ENCODE measurements around the gene U2AF1L4.

U2AF1L4 gene

GRCh38 chr19:35740423-35741202, 4.6 kb downstream of the U2AF1L4 start:
- DNase-seq (ENCODE audit: low spot score): peak; percentile 98

- no peak for DNase-seq (ENCODE audit: low spot score)
Observed at GRCh38 chr19:35740108-35740422, 5.2 kb downstream of the U2AF1L4 start.

DNA sequence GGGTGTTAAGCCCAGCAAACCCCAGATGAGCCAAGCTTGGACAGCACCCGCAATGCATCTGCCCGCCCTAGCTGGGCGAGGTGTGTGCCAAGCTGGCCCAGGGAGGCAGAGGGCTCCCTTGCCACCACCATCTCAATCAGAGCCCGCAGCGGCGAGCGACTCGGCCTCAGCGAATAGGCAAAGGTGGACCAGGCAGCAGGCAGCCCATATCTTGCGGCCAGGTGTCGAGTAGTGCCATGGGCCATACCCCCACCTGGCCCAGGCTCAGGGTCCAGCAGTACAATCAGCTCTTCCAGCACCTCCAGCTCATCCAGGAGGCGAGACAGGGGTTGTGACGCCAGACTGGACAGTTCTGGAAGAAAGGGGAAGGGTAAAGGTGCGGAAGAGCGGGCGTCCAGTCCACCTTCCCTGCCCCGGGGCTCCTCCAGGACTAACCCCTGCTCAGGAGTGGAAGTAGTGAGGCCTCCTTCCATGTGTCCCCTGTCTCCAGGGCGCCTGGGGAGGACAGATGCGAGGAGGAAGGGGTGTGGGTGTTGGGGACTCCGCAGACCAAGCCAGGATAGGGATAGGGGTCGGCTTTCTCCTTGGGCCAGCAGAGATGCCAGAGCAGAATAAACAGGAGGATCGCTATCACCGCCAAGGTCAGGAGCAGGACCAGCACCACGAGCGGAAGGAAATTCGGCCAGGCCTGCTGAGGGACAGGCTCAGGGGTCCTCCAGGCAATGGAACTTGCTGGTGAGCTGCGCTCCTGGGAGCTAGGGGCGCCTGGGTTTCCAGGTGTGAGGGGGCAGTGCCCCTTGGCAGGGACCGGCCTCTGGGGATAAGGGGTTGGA, 5.7 kb downstream of the U2AF1L4 start:
- DNase-seq (ENCODE audit: low spot score): no peak

GRCh38 chr19:35738887-35739229, 6.4 kb downstream of the U2AF1L4 start:
- no peak for DNase-seq (ENCODE audit: low spot score)

DNA sequence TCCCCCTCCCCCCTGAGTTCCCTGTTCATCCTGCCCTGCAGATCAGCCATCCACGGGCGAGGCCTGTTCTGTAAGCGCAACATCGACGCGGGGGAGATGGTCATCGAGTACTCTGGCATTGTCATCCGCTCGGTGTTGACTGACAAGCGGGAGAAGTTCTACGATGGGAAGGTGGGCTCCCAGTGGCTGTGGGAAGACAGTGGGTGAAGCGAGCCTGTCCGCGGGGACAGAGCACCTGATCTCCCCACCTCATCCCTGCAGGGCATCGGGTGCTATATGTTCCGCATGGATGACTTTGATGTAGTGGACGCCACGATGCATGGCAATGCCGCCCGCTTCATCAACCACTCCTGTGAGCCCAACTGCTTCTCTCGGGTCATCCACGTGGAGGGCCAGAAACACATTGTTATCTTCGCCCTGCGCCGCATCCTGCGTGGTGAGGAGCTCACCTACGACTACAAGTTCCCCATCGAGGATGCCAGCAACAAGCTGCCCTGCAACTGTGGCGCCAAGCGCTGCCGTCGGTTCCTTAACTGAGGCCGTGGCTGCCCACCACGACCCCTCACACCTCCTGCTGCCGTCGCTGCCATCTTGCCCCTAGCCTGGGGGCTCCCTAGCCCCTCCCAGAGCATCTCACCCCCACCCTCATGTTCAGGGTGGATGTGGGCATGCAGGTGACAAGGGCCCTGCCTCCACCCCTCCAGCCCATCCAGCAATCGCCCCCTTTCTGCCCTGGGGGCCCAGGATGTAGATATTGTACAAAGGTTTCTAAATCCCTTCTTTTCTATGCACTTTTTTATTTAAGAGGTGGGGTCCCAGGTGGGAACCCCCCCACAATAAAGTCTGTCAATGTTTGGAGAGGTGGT, 7.0 kb downstream of the U2AF1L4 start:
- DNase-seq (ENCODE audit: low spot score): no peak

DNA sequence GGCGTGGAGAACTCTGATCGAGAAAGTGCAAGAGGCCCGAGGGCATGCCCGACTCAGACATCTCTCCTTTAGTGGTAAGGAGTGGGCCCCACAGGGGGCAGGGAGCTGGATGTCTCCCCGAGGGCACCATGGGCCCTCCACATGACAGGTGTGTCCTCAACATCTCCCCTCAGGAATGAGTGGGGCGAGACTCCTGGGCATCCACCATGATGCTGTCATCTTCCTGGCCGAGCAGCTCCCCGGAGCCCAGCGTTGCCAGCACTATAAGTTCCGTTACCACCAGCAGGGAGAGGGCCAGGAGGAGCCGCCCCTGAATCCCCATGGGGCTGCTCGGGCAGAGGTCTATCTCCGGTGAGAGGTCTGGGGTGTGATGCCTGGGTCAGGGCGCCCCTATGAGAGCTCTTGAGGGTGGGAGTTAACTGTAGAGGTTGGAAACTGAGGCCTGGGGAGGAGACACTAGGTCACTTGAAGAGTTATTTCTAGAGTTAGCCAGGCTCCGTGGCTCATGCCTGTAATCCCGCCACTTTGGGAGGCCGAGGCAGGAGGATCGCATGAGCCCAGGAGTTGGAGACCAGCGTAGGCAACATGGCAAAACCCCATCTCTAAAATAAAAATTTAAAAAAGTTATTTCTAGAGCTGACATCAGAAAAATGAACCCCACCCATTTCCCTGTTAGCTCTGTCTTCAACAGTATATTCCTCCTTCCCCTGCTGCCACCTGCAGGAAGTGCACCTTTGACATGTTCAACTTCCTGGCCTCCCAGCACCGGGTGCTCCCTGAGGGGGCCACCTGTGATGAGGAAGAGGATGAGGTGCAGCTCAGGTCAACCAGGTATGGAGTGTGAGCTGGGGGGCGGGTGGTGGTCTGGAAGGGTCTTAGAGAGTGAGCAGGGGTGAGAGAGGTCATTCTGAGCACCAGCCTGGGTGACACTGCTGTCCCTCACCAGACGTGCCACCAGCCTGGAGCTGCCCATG, 8.0 kb downstream of the U2AF1L4 start:
- DNase-seq (ENCODE audit: low spot score): peak; percentile 47

- DNase-seq (ENCODE audit: low spot score): no peak
Observed at GRCh38 chr19:35734889-35735288, 10.3 kb downstream of the U2AF1L4 start.

- no peak for DNase-seq (ENCODE audit: low spot score)
Observed at GRCh38 chr19:35734273-35734672, 10.9 kb downstream of the U2AF1L4 start.

- DNase-seq (ENCODE audit: low spot score): no peak
Observed at GRCh38 chr19:35733180-35734125, 11.8 kb downstream of the U2AF1L4 start.

GRCh38 chr19:35732540-35733179, 12.6 kb downstream of the U2AF1L4 start:
- no peak for DNase-seq (ENCODE audit: low spot score)

GRCh38 chr19:35731779-35732405, 13.3 kb downstream of the U2AF1L4 start:
- DNase-seq (ENCODE audit: low spot score): no peak

- no peak for DNase-seq (ENCODE audit: low spot score)
Observed at GRCh38 chr19:35731353-35731752, 13.9 kb downstream of the U2AF1L4 start.

GRCh38 chr19:35730326-35730725, 14.9 kb downstream of the U2AF1L4 start:
- no peak for DNase-seq (ENCODE audit: low spot score)

- no peak for DNase-seq (ENCODE audit: low spot score)
Observed at GRCh38 chr19:35729763-35730162, 15.5 kb downstream of the U2AF1L4 start.

- DNase-seq (ENCODE audit: low spot score): no peak
Observed at GRCh38 chr19:35729021-35729420, 16.2 kb downstream of the U2AF1L4 start.

DNA sequence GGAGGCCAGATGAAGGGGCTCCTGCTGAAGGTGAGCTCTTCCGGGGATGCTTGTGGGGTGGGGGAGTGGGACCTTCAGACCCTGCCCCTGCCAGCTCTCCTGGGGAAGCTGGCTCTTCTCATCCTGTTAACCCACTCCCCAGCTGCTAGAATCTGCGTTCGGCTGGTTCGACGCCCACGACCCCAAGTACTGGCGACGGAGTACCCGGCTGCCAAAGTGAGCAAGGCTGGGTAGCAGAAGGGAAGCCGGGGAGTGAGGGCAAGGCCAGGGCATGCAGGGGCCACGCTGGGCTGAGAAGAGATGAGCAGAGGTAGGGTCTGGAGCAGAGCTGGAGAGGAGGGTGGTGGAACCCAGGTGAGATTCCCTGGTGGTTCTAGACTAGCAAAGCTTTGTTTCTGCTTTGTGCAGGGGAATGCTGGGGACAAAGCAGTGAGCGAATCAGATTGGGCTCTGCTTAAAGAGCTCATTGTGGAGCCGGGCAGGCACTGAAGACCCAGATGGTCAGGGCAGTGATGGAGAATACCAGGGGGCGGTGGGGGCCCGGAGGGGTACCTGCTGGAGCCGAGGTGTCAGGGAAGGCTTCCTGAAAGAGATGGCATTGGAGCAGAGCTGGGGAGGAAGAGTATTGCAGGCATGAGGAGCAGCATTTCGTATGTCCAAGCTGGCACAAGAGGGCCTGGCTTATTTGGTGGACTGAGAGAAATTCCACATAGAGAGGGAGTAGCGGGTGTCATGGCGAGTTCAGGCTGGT, 17.1 kb downstream of the U2AF1L4 start:
- no peak for DNase-seq (ENCODE audit: low spot score)

GRCh38 chr19:35727053-35727955, 17.9 kb downstream of the U2AF1L4 start:
- no peak for DNase-seq (ENCODE audit: low spot score)

All from germinal center (tissue), 1 donor.